ENCODE measurements around the gene SPTLC1.

The SPTLC1 gene

DNA sequence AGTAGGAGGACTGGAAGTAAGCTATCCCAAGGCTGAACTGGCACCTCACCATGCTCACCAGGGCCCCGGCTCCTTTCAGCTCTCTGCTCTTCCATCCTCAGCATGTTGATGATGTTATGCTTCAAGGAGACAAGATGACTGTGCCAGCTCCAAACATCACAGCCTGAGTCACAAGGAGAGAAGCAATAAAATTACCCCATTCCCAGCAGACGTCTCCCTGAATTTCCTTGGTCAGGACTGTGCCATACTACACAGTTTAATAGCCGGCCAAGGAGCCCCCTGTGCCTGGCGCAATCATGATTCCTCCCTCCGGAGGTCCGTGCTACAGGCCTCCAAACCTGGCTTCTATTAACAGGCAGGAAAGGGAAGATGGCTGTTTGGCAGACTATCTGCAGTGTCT is 114.0 kb downstream of the SPTLC1 start:
- DNase-seq (ENCODE audit: low read depth), result no peak
- TF ChIP-seq POLR2A (IDR thresholded peaks at IDR 0.05; ENCODE audit: extremely low read depth, insufficient read length) (no peak), MYC (IDR thresholded peaks at IDR 0.05; ENCODE audit: low read depth, low read length) (no peak), CTCF (IDR thresholded peaks at IDR 0.05; ENCODE audit: low read depth, low read length) (no peak)
- TF ChIP-seq, protein P1, sequence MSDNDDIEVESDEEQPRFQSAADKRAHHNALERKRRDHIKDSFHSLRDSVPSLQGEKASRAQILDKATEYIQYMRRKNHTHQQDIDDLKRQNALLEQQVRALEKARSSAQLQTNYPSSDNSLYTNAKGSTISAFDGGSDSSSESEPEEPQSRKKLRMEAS (IDR thresholded peaks at IDR 0.05; ENCODE audit: low read depth, low read length), result no peak
- no peak overlapping the region for H3K4me3 ChIP-seq (ENCODE audit: low read depth, low read length)

GRCh38 chr9:91995000-91995655 is 120.1 kb downstream of the SPTLC1 start:
- H3K4me3 ChIP-seq (ENCODE audit: low read depth, low read length), result no peak overlapping the region
- TF ChIP-seq POLR2A (IDR thresholded peaks at IDR 0.05; ENCODE audit: extremely low read depth, insufficient read length) (no peak), CTCF (IDR thresholded peaks at IDR 0.05; ENCODE audit: low read depth, low read length) (no peak), MYC (IDR thresholded peaks at IDR 0.05; ENCODE audit: low read depth, low read length) (no peak)
- TF ChIP-seq, protein P1 (IDR thresholded peaks at IDR 0.05; ENCODE audit: low read depth, low read length), result no peak
- peak; percentile 57 for DNase-seq (ENCODE audit: low read depth)

DNA sequence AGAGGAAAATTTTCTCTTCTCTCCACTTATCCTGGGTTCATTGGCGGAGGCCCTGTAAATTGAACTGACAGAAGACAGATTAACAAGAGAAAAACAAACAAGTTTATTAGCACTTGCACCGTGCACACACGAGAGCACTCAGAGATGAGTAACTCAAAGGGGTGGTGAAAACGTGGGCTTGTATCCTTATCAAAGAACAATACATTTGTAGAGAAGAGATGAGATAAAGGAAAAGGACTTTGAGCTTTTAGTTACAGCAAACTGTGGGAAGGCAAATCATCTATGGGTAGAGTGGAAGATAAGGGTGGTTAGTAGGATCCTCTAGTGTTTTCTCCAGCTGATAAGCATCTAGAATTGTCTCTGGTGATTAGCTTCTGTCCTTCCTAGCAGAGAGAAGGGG is 120.8 kb downstream of the SPTLC1 start:
- no peak overlapping the region for H3K4me3 ChIP-seq (ENCODE audit: low read depth, low read length)
- no peak for DNase-seq (ENCODE audit: low read depth)
- TF ChIP-seq, protein P1 (IDR thresholded peaks at IDR 0.05; ENCODE audit: low read depth, low read length), result no peak
- TF ChIP-seq CTCF (IDR thresholded peaks at IDR 0.05; ENCODE audit: low read depth, low read length), result no peak
- TF ChIP-seq POLR2A (IDR thresholded peaks at IDR 0.05; ENCODE audit: extremely low read depth, insufficient read length), result no peak
- TF ChIP-seq MYC (IDR thresholded peaks at IDR 0.05; ENCODE audit: low read depth, low read length), result no peak

DNA sequence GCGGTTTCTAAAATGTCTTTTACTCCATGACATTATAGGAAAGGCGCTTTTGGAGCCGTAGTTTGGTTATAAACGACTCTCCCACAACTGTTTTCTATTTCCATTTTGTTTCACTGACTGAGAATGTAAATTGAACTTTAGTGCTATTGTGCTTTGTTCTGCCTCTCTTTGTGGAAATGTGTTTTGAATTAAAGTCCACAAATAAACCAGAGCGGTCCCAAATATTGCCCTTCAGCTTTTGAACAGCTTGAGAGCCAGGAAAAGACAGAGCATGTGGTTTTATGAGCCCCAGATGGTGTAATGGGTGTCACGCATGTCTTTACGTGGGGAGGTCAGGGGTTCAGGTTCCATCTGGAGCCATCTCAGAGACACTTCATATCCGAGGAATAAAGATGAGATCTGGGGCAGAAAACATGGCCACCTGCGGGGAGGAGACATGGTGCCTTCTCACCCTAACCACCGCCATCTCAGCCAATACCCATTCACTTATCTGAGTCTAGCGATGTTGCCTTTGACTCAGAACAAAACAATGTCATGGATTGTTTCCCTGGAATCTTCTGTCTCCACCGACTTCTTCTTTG is 122.7 kb downstream of the SPTLC1 start:
- no peak for DNase-seq (ENCODE audit: low read depth)
- no peak overlapping the region for H3K4me3 ChIP-seq (ENCODE audit: low read depth, low read length)
- TF ChIP-seq CTCF (IDR thresholded peaks at IDR 0.05; ENCODE audit: low read depth, low read length), result no peak
- TF ChIP-seq MYC (IDR thresholded peaks at IDR 0.05; ENCODE audit: low read depth, low read length), result no peak

GRCh38 chr9:91991721-91992341 is 123.4 kb downstream of the SPTLC1 start:
- no peak overlapping the region for H3K4me3 ChIP-seq (ENCODE audit: low read depth, low read length)
- no peak for DNase-seq (ENCODE audit: low read depth)
- TF ChIP-seq MYC (IDR thresholded peaks at IDR 0.05; ENCODE audit: low read depth, low read length), result no peak

GRCh38 chr9:91986248-91986647 is 129.0 kb downstream of the SPTLC1 start:
- DNase-seq (ENCODE audit: low read depth), result no peak
- no peak overlapping the region for H3K4me3 ChIP-seq (ENCODE audit: low read depth, low read length)
- TF ChIP-seq MYC (IDR thresholded peaks at IDR 0.05; ENCODE audit: low read depth, low read length) (no peak), POLR2A (IDR thresholded peaks at IDR 0.05; ENCODE audit: extremely low read depth, insufficient read length) (no peak), CTCF (IDR thresholded peaks at IDR 0.05; ENCODE audit: low read depth, low read length) (no peak)
- TF ChIP-seq, protein P1 (IDR thresholded peaks at IDR 0.05; ENCODE audit: low read depth, low read length), result no peak

Data from NB4 (cell line).